Nucleus accumbens (tissue), 56 donors: ENCODE data around the gene KEL.

ENCODE experiments used
- DNase-seq, 56 donors: peaks; one replicate each; lab custom pipeline; 2025; lab: John Stamatoyannopoulos, UW

KEL gene

GRCh38 chr7:142932386-142933091, 29.6 kb downstream of the KEL start:
- no peak for DNase-seq

- no peak for DNase-seq
Measured at GRCh38 chr7:142930126-142930730, 31.9 kb downstream of the KEL start.

GRCh38 chr7:142927949-142928348, 34.2 kb downstream of the KEL start:
- DNase-seq = no peak

GRCh38 chr7:142927085-142927745, 34.9 kb downstream of the KEL start:
- DNase-seq = no peak

- DNase-seq = no peak
Measured at GRCh38 chr7:142925413-142925812, 36.8 kb downstream of the KEL start.

GRCh38 chr7:142923391-142923790, 38.8 kb downstream of the KEL start:
- no peak for DNase-seq

- DNase-seq = no peak
Measured at GRCh38 chr7:142919656-142920055, 42.5 kb downstream of the KEL start.

- no peak for DNase-seq
Measured at GRCh38 chr7:142918901-142919300, 43.3 kb downstream of the KEL start.

- DNase-seq = no peak
Measured at GRCh38 chr7:142917447-142917846, 44.7 kb downstream of the KEL start.

GRCh38 chr7:142916508-142916907, 45.7 kb downstream of the KEL start:
- DNase-seq = no peak

- DNase-seq = no peak
Measured at GRCh38 chr7:142915315-142915714, 46.8 kb downstream of the KEL start.

- DNase-seq = no peak
Measured at GRCh38 chr7:142914121-142914520, 48.0 kb downstream of the KEL start.

GRCh38 chr7:142913566-142913965, 48.6 kb downstream of the KEL start:
- DNase-seq = no peak

- DNase-seq = no peak
Measured at GRCh38 chr7:142913051-142913450, 49.1 kb downstream of the KEL start.

GRCh38 chr7:142910481-142910880, 51.7 kb downstream of the KEL start:
- no peak for DNase-seq

- DNase-seq = no peak
Measured at GRCh38 chr7:142910031-142910433, 52.1 kb downstream of the KEL start.

- DNase-seq = peak in 1 of 56 donors; percentile 1
Measured at GRCh38 chr7:142908921-142909890, 53.0 kb downstream of the KEL start.

GRCh38 chr7:142908290-142908689, 53.9 kb downstream of the KEL start:
- no peak for DNase-seq

- DNase-seq = no peak
Measured at GRCh38 chr7:142906643-142907042, 55.5 kb downstream of the KEL start.

GRCh38 chr7:142905759-142906158, 56.4 kb downstream of the KEL start:
- no peak for DNase-seq

GRCh38 chr7:142904128-142904527, 58.0 kb downstream of the KEL start:
- DNase-seq = no peak
